Measurements from ENCODE around the gene SCUBE1. TPM values are rescaled to one million over a fixed set of nuclear protein-coding genes. Genes with fewer than 3 reads are reported as not detected.

The SCUBE1 gene
- total RNA-seq, 1 donor from 2014 or later = 0.91 TPM

DNA sequence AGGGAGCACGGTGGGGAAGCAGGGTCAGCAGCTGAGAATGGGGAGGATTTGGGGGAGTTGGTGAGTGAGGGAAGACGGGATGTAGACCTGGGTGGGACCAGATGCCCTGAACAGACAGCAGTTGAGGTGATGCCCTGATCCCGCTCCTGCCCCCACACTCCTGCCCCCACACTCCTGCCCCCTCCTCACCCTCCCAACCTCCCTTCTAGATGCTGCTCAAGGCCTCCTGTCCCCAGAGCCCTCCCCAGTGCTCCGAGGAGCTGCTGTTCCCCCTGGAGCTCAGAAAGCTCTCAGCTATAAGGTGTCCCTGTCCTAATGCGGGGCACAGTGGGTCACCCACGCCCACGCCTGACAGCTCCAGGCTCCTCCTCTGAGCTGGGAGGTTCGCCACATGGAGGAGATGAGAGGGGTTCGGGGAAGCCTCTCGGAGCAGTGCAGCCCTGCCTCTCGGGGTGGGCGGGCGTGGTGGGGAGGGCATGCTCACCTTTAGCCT lies 131.2 kb downstream of the SCUBE1 start:
- TF ChIP-seq, protein P1, sequence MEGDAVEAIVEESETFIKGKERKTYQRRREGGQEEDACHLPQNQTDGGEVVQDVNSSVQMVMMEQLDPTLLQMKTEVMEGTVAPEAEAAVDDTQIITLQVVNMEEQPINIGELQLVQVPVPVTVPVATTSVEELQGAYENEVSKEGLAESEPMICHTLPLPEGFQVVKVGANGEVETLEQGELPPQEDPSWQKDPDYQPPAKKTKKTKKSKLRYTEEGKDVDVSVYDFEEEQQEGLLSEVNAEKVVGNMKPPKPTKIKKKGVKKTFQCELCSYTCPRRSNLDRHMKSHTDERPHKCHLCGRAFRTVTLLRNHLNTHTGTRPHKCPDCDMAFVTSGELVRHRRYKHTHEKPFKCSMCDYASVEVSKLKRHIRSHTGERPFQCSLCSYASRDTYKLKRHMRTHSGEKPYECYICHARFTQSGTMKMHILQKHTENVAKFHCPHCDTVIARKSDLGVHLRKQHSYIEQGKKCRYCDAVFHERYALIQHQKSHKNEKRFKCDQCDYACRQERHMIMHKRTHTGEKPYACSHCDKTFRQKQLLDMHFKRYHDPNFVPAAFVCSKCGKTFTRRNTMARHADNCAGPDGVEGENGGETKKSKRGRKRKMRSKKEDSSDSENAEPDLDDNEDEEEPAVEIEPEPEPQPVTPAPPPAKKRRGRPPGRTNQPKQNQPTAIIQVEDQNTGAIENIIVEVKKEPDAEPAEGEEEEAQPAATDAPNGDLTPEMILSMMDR (IDR thresholded peaks at IDR 0.05) = no peak
- Mint-ChIP-seq H3K4me1 (ENCODE audit: unreplicated experiment) (no peaks in the 10 kb centered on the region), H3K27me3 (ENCODE audit: unreplicated experiment) (peaks cover 7% of the 10 kb centered on the region), H3K9me3 (ENCODE audit: unreplicated experiment) (no peaks in the 10 kb centered on the region), H3K36me3 (ENCODE audit: unreplicated experiment) (no peaks in the 10 kb centered on the region), H3K4me3 (ENCODE audit: unreplicated experiment) (no peak overlapping the region), H3K27ac (ENCODE audit: unreplicated experiment) (no peak overlapping the region)
- DNase-seq (ENCODE audit: extremely low spot score, unreplicated experiment) = no peak

DNA sequence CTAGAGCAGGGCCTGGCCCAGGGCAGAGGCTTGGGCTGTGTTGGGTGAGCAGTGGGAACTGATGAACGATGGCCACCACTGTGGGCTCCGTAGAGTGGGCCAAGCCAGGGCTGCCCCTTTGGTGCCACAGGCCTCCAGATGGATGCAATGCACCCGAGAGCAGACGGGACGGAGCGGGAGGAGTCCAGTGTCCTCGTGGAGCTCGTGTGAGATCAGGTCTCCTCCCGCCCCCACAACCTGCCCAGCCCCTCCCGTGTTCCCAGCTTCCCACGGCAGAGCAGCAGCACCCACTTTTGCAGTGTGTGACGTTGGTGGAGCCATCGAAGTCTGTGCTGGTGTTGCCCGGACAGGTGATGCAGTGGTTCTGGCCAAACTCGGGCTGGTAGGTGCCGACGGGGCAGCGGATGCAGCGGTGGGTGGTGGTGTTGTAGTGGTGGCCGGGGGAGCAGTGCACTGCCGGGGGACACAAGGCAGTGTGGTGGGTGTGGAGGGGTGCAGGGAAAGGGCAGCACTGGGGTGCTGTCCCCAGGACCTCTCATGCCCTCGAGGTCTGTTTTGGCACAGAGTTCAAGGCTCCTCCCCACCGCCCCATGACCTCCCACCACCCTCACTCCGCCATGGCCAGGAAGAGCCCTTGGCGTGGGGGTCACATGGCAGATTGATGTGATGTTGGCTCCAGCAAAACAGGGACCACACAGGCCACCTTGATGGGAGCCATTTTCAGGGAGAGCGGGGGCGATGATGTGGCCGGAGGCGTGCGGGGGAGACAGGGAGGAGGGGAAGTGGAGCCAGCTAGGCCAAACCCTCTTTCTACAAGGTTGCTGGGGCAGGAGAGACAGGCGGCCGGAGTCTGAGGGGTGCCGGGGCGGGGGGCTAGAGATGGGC lies 132.3 kb downstream of the SCUBE1 start:
- TF ChIP-seq, protein P1 (IDR thresholded peaks at IDR 0.05) = no peak
- DNase-seq (ENCODE audit: extremely low spot score, unreplicated experiment) = no peak
- H3K4me3 Mint-ChIP-seq (ENCODE audit: unreplicated experiment) = no peak overlapping the region
- peaks cover 7% of the 10 kb centered on the region for H3K27me3 Mint-ChIP-seq (ENCODE audit: unreplicated experiment)
- H3K27ac Mint-ChIP-seq (ENCODE audit: unreplicated experiment) = no peak overlapping the region
- H3K4me1 Mint-ChIP-seq (ENCODE audit: unreplicated experiment) = no peaks in the 10 kb centered on the region
- H3K9me3 Mint-ChIP-seq (ENCODE audit: unreplicated experiment) = no peaks in the 10 kb centered on the region
- H3K36me3 Mint-ChIP-seq (ENCODE audit: unreplicated experiment) = no peaks in the 10 kb centered on the region

DNA sequence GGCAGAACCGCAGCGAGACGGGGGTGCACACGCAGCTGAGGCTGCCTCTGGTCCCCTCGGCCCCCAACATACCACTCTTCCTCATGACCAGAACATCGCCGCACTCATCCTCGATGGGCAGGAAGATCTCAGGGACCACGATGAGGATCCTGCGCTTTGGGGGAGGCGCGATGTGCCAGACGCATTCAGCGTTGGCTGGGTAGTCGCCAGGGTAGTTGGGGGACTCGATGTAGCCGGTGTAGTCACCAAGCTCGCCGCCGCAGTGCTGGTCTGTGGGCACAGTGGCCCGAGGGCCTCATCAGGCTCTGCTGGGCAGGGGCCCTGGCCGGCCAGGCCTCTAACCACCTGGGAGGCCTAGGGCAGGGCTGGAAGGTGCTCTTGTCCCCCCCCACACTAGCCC lies 133.2 kb downstream of the SCUBE1 start:
- Mint-ChIP-seq H3K9me3 (ENCODE audit: unreplicated experiment) (no peaks in the 10 kb centered on the region), H3K4me1 (ENCODE audit: unreplicated experiment) (no peaks in the 10 kb centered on the region)

DNA sequence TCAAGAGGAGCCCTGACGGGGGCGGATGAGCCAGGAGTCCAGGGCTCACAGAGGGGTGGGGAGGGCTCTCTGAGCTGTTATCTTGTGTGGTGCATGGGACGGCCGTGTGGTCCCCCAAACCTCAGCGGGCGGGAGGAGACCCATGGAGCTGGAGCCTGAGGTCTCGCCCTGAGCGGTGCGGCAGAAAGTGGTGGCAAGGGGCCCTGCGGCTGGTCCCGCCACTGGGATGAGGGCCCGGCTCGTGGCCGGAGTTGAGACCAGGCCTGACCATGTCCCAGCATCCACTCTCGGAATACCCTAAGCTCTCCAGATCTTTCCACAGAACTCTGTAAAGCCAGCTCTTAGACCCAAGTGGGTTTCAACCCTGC lies 133.7 kb downstream of the SCUBE1 start:
- Mint-ChIP-seq H3K9me3 (ENCODE audit: unreplicated experiment) (no peaks in the 10 kb centered on the region), H3K36me3 (ENCODE audit: unreplicated experiment) (no peaks in the 10 kb centered on the region), H3K27ac (ENCODE audit: unreplicated experiment) (no peak overlapping the region), H3K27me3 (ENCODE audit: unreplicated experiment) (peaks cover 2% of the 10 kb centered on the region), H3K4me3 (ENCODE audit: unreplicated experiment) (no peak overlapping the region), H3K4me1 (ENCODE audit: unreplicated experiment) (no peaks in the 10 kb centered on the region)
- TF ChIP-seq, protein P1 (IDR thresholded peaks at IDR 0.05) = no peak
- no peak for DNase-seq (ENCODE audit: extremely low spot score, unreplicated experiment)

More for the DNA sequence above, 133.2 kb downstream of the SCUBE1 start:
- H3K36me3 Mint-ChIP-seq (ENCODE audit: unreplicated experiment) = no peaks in the 10 kb centered on the region
- TF ChIP-seq, protein P1 (IDR thresholded peaks at IDR 0.05) = no peak
- no peak for DNase-seq (ENCODE audit: extremely low spot score, unreplicated experiment)
- no peak overlapping the region for H3K27ac Mint-ChIP-seq (ENCODE audit: unreplicated experiment)
- H3K27me3 Mint-ChIP-seq (ENCODE audit: unreplicated experiment) = peaks cover 6% of the 10 kb centered on the region
- H3K4me3 Mint-ChIP-seq (ENCODE audit: unreplicated experiment) = no peak overlapping the region

DNA sequence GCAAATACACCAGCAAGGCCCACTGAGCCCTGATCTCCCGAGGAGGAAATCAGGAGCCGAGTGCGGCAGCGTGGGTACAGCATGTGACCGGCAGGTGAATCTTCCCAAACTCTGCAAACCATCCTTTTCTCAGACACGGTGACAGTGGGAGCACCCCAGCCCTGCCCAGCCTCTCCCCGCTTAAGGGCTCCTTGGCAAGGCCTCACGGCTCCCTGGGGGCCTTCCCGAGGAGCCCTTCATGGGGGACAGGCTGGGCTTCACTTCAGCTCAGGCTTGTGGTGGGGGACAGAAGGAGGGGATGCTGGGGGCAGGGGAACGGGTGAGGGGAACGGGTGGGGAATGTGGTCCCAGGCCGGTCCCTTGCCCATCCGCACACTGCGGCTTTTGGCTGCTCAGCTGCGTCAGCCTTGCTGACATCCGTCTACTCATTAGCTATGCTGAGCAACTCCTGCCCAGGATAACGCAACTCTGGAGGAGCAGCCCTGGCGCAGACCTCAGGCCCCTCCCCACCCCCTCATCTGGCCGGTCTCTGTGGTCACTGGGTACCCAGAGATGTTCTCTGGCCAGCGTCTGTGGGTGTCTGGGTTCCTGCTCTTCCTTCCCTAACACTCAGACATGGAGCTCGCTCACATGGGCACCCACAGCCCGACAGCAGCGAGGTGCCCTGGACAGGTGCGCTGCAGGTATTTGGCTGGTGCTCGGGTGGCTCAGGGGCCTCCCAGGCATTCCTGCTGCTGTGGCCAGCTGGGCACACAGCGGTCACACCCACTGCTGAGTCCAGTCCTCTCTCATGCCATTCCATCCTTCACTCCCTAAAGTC lies 134.3 kb downstream of the SCUBE1 start:
- Mint-ChIP-seq H3K4me3 (ENCODE audit: unreplicated experiment) (no peak overlapping the region), H3K36me3 (ENCODE audit: unreplicated experiment) (no peaks in the 10 kb centered on the region), H3K4me1 (ENCODE audit: unreplicated experiment) (no peaks in the 10 kb centered on the region), H3K27me3 (ENCODE audit: unreplicated experiment) (peaks cover 2% of the 10 kb centered on the region), H3K9me3 (ENCODE audit: unreplicated experiment) (no peaks in the 10 kb centered on the region), H3K27ac (ENCODE audit: unreplicated experiment) (no peak overlapping the region)
- no peak for DNase-seq (ENCODE audit: extremely low spot score, unreplicated experiment)
- TF ChIP-seq, protein P1 (IDR thresholded peaks at IDR 0.05) = no peak
